ENCODE measurements around the gene OSMR. TPM values are rescaled to one million over a fixed set of nuclear protein-coding genes. Genes with fewer than 3 reads are reported as not detected.

Gene OSMR
- total RNA-seq, 1 experiment from 2014 or later, result 1.6 TPM

GRCh38 chr5:38871058-38871605, 25.3 kb downstream of the OSMR start:
- Histone ChIP-seq H4K20me1 (ENCODE audit: control insufficient read depth, insufficient read depth, insufficient read length) (no peaks in the 10 kb centered on the region), H2BK12ac (ENCODE audit: insufficient read length, low read depth, low read length) (no peak overlapping the region), H2AFZ (ENCODE audit: low read length) (no peak overlapping the region), H3K56ac (ENCODE audit: insufficient read length, low read depth, low read length) (no peak overlapping the region), H3K18ac (ENCODE audit: insufficient read length, low read depth, low read length) (no peak overlapping the region), H4K91ac (ENCODE audit: insufficient read length, low read depth, low read length) (no peak overlapping the region), H2BK5ac (ENCODE audit: insufficient read length, low read length) (no peak overlapping the region), H3K9me3 (ENCODE audit: control insufficient read depth, low read depth, low read length) (no peaks in the 10 kb centered on the region), H3K4ac (ENCODE audit: low read depth, low read length) (no peak overlapping the region), H3K4me1 (ENCODE audit: insufficient read depth, low read length) (no peaks in the 10 kb centered on the region; the same call in 1 of the 2 replicates), H3K14ac (ENCODE audit: insufficient read depth, low read length) (no peak overlapping the region), H4K8ac (replicated peaks; ENCODE audit: insufficient read length, low read depth, low read length) (no peak overlapping the region), H3K9ac (ENCODE audit: extremely low read depth, insufficient read length, low read length) (no peak overlapping the region), H3K79me2 (ENCODE audit: insufficient read depth, low read length) (no peaks in the 10 kb centered on the region), H2BK15ac (ENCODE audit: low read depth, low read length) (no peak overlapping the region), H2BK120ac (ENCODE audit: low read depth, low read length, poor library complexity, severe bottlenecking) (no peak overlapping the region), H3K79me1 (ENCODE audit: insufficient read depth, low read depth, low read length, poor library complexity, severe bottlenecking) (no peaks in the 10 kb centered on the region), H4K5ac (ENCODE audit: insufficient read length, low read depth, low read length) (no peak overlapping the region), H3K27me3 (ENCODE audit: insufficient read depth, low read length) (no peaks in the 10 kb centered on the region), H3K23me2 (ENCODE audit: insufficient read length, low read depth, low read length, poor library complexity, severe bottlenecking) (no peaks in the 10 kb centered on the region), H3T11ph (ENCODE audit: low read length) (no peak overlapping the region), H3K4me2 (ENCODE audit: insufficient read depth, insufficient read length, low read length) (no peak overlapping the region), H2BK20ac (ENCODE audit: low read depth, low read length, poor library complexity, severe bottlenecking) (no peak overlapping the region), H3K27ac (ENCODE audit: insufficient read length, low read depth, low read length) (no peak overlapping the region), H3K23ac (ENCODE audit: insufficient read length, low read depth, low read length) (no peak overlapping the region), H2AK5ac (ENCODE audit: insufficient read length, low read length) (no peak overlapping the region)
- H3K36me3 Mint-ChIP-seq (ENCODE audit: insufficient read depth in 1 of 3, low read depth in 3 of 3), result peaks cover 0 to 7% (median 6%) of the 10 kb centered on the region in 3 experiments; a peak in 2 of 7 replicates
- peaks cover 5 to 7% of the 10 kb centered on the region in 2 experiments; a peak in 3 of 5 replicates for H3K9me3 Mint-ChIP-seq
- no CpG with 5 or more reads among the region's 2 CpGs for WGBS (ENCODE audit: extremely low coverage, insufficient read length, low lambda C conversion rate)
- H3K4me1 Mint-ChIP-seq, result peaks cover 10% of the 10 kb centered on the region in 2 experiments
- no peak overlapping the region; a peak in 1 of 7 replicates for H3K27ac Mint-ChIP-seq
- H3K4me3 Mint-ChIP-seq, result no peak overlapping the region
- TF ChIP-seq CTCF (conservative IDR thresholded peaks at IDR 0.05), result no peak
- no peaks in the 10 kb centered on the region for H3K27me3 Mint-ChIP-seq (ENCODE audit: low read depth)
- DNase-seq, result no peak

Data from H9 (cell line).